DMS53 treated with DMSO at 0.1 percent for 48 hours (cell line): ENCODE data around the gene SDE2.
"Not testable (repeated sequence)": the region's sequence is repeated elsewhere in the genome, so short reads cannot be mapped to it uniquely, and the experiment has no call there.

Experiments
- DNase-seq: peaks from one replicate; lab custom pipeline; 2025; ENCODE audit not compliant: unreplicated experiment; lab: John Stamatoyannopoulos, UW

Gene SDE2

DNA sequence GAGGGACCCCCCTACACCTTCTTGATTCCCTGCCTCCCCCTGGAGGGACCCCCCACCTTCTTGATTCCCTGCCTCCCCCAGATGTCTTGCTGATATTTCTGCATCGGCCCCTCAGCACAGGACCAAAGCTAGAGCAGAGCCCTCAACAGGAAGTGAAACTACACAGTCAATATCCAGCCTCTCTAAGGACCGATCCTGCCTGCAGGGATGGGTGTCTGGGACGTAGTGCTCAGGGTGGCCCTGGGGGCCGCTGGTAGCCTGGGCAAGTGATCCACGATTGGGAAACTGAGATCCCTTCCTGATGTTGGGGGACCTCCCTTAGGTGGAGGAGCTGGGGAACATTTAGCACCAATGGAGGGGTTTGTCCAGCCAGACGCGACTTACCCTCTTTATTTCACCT lies 54.2 kb downstream of the SDE2 start:
- no peak for DNase-seq

DNA sequence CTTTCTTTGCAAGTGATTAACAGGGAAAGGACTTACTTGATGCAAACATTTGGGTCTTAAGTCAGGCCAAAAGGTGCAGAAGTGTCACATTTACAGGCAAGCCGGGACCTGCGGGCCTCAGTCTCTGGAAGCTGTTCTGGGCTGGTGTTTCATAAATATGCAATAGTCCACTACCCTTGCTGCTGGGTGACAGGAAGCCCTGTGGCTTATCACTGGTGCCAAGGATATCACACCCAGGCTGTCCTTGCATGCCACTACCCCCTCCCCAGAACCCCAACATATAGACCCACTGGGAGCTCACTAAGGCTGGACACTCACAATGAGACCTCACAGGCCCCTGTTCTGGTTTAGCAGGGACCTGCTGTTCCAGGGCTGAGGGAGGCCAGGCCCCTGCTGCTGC lies 54.8 kb downstream of the SDE2 start:
- DNase-seq = no peak

DNA sequence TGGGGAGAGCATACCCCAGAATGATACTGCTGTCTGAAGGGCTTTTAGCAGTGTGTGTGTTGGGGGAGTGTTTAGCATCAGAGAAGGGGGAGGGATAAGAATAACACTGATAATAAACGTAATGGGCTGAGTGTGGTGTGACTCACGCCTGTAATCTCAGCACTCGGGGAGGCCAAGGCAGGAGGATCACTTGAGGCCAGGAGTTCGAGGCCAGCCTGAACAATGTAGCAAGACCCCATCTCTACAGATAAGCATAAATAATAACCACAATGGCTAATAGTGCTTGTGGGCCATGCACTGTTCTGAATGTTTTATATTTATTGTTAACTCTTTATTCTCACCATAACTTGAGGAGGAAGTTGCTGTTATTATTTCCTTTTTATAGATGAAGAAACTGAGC lies 55.6 kb downstream of the SDE2 start:
- no peak for DNase-seq

DNA sequence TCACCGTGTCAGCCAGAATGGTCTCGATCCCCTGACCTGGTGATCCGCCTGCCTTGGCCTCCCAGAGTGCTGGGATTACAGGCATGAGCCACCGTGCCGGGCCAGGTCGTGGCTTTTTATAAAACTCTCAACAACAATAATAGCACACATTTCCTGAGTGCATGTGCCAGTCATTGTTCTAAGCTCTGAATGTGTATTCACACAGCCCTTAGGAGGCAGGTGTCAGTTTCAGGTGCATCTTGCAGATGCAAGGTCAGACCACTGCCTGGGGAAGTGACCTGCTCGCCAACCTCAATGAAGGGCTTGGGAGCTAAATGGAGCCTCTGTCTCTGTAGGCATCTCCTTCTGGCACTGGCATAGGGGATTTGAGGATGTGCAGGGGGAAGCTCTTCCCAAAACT lies 56.6 kb downstream of the SDE2 start:
- DNase-seq = peak; percentile 64

DNA sequence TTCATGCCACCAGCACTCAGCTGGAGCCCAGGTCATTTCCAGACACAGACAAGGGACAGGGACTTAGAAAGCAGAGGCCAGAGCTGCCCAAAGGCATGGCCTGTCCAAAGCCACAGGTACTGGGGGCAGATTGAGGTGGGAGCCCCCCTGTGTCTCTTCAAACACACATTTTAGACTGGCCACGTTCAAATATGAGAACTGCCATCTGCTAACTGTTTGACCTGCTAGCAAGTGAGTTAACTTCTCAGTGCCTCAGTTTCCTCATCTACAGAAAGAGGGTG lies 57.3 kb downstream of the SDE2 start:
- no peak for DNase-seq

DNA sequence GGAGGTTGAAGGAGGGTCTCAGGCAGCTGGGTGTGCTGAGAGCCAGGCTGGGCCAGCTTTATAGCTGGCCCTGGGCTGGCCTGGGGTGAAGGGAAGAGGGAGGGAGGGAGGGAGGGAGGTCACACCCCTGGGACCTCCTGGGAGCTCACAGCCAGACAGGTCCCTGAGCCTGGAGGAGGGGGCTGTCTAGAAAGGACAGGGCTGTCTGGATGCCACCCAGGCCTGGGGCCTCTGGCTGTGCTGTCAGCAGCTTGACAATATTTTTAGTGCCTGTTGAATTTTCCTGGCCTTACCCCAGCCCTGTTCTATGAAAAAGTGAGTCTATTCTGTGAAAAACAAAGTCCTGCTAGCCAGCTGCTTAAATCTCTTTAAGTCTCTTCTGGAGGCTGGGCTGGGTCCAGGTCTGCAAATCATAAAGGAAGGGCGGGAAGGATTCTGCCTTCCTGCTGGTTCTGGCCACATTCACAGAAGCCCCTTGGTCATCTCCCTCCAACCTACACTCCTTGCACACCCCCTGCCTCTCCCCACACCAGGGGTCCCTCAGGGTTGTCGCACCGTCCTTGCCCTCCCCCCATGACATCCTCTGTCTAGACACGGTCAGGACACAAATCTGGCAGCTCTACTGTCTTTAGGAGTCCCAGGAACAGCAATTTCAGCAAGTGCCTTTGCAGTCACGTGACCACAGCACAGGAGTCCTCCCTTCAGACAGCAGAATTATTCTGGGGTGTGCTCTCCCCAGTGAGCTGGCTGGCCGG lies 57.8 kb downstream of the SDE2 start, which contains the start of gene LEFTY2:
TSS of gene LEFTY2 (minus strand) at position 34 of the 755 bp plus-strand sequence. CDS start 80 bp downstream, outside the sequence.
- DNase-seq = no peak

DNA sequence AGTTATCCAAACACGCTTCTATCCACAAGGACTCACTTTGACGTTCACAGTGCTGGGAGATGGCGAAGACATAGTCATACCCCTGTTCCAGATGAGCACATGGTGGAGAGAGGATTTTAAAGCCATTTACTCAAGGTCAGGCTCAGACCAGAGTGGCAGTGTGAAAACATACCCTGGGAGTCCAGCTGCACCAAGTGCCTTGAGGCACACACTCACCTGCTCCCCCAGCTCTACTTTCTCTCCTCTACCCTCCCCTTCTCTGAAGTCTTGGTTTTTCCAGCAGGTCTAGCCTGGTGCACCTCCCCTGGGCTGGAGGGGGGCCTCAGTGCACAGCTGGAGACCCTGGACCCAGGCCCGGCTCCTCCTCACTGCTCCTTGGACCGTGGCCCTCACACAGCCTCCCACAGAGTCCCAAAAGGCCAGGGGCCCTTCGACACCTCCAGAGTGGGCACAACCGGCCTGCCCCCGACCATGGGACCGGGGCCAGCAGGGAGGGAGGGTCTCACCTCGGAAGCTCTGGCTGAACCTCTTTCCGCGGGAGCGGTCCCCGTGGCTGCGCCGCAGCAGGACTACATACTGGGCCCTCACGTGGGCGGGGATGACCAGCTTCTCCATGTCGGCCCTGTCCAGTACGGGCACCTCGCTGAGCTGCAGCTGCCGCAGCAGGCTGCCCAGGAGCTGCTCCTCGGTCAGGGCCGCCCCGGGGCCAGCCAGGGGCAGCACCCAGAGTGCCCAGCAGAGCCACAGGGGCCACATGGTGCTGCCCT lies 58.6 kb downstream of the SDE2 start:
- DNase-seq = no peak

DNA sequence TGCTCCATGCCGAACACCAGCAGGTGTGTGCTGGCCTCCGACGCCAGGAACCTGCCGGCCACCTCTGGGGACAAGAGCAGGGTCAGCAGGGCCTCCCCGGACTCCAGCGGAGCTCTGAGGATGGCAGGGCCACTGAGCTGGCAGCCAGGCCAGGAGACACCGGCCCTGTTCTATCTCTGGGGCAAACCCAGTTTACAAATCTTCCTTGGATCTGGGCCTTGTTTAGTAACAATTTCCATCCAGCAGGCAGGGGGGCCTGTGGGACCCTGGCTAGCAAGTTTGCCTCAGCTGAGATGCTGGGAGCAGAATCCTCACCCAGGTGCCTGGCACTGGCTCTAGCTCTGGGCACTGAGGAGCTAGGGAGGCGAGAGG lies 59.2 kb downstream of the SDE2 start:
- not testable (repeated sequence) for DNase-seq

DNA sequence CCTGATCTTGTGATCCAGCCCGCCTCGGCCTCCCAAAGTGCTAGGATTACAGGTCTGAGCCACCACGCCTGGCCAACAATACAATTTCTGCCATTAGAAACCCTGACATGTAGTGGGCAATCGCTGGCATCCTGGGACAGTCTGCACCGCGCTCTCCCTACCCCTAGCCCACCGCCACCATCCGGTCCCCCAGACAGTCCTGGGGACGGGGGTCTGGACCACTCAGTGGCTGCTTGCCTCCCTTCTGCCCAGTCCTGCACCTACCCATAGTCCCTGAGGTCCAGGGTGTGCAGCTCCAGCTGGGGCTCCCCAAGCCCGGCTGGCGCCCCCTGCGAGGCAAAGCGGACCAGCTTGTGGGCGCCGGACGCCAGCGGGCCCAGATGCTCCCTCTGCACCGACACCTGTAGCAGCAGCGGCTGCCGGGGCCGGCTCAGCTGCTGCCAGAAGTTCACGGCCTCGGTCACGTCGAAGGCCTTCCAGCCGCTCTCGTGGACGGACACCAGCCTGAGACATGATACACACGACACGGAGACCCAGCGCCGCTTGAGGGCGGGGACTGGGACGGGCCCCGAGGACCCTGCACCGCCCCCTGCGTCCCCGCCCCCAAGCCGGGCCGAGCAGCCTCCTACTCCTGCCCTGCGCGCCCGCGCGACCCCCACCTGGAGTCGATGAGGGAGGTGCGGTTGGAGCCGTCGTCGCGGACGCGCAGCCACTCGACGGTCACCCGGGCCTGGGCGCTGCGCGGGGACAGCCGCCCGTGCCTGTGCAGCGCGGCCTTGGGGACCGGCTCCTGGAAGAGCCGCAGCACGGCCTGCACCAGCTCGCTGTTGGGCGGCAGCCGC lies 59.8 kb downstream of the SDE2 start:
- DNase-seq = not testable (repeated sequence)

DNA sequence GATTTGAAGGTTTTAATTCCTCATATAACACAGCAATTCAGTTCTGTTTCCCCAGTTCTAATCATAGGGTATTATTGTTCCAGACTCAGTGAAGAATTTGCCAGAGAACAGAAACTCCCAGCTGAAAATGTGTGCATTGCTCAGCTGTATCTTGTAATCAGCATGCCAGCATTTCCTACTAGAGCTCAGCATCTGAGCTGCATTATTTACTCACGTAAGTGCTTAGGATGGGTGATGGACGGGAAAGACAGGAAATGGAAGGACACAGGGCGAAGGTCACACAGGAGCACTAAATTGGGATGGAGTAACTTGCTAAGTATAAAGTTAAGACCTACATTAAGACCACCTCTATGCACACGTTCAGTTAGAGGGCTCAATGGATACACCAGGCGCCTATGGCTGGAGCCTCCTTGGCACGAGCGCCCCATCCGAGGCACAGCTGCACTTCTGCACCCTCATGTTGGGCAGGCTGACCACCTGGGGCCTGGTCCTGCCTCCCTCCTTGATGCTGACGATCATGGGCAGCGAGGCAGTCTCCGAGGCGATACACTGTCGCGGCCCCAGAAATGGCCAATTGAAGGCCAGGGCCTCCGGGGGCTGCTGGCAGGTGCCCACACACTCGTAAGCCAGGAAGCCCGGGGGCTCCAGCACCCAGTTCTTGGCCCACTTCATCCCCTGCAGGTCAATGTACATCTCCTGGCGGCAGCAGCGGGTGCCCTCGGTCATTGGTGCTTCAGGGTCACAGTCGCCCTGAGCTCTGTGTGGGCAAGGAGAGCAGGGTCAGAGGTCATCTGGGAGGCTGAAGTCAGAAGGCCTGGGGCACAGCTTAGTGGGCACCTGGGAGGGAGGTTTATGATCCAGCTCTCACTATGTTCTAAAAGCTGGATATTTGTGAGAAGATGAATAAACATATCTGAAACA lies 61.8 kb downstream of the SDE2 start:
- DNase-seq = peak; percentile 72

DNA sequence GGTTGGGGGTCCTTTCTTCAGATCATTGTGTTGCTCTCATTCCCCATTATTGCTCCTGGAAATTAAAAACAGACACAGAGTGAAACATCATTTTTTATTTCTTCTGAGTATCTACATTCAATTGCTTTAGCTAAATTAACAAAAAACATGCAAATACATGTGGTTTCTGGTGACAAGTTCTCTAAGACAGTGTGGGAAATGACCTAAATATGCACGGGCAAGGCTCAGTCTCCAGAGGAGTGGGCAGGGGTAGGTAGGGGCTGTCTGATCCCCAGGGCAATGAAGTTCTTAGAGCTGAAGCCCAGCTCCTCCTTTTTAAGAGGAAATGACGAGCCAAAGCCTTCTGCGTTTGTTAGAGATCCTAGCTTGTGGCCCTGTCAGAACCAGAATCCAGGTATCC lies 62.6 kb downstream of the SDE2 start:
- DNase-seq = no peak

DNA sequence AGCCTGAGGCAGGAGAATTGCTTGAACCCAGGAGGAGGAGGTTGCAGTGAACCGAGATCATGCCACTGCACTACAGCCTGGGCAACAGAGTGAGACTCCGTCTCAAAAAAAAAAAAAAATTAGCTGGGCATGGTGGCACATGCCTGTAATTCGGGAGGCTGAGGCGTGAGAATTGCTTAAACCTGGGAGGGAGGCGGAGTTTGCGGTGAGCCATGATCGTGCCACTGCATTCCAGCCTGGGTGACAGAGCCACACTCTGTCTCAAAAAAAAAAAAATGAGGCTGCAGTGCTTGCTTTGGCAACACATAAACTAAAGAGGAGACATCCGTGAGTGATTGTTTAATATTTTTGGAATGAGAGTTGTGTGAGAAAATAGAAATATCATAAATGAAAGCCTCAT lies 63.1 kb downstream of the SDE2 start:
- DNase-seq = not testable (repeated sequence)

DNA sequence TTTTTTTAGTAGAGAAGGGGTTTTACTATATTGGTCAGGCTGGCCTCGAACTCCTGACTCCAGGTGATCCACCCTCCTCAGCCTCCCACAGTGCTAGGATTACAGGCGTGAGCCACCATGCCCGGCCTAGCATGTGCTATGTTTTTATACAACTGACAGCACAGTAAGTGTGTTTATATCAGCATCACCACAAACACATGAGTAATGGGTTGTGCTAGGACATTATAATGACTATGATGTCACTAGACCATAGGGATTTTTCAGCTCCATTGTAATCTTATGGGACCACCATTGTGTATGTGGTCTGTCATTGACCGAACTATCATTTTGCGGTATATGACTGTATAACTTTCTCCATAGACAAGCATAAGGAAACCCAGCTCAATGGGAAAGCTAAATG lies 64.4 kb downstream of the SDE2 start:
- DNase-seq = no peak

DNA sequence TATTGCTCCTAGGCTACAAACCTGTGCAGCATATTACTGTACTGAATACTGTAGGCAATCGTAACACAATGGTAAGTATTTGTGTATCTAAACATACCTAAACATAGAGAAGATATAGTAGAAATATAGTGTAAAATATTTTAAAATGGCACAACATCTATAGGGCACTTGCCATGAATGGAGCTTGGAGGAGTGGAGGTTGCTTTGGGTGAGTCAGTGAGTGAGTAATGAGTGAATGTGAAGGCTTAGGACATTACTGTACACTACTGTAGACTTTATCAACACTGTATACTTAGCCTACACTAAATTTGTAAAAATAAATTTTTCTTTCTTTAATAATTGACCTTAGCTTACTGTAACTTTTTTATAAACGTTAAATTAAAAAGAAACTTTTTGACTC lies 66.1 kb downstream of the SDE2 start:
- DNase-seq = no peak
